Stimulated activated CD8-positive, alpha-beta memory T cell treated with anti-CD3 and anti-CD28 coated beads, Interleukin-7, amount 100 ng/mL, for 1 hour (primary cell): Measurements from ENCODE around the gene OCRL.

Source experiments
- DNase-seq, 2 donors: peaks; one replicate each; pipeline ENCODE4 v3.0.0-alpha.2; 2020; ENCODE audit warnings: low read depth in 2 of 2

The OCRL gene

DNA sequence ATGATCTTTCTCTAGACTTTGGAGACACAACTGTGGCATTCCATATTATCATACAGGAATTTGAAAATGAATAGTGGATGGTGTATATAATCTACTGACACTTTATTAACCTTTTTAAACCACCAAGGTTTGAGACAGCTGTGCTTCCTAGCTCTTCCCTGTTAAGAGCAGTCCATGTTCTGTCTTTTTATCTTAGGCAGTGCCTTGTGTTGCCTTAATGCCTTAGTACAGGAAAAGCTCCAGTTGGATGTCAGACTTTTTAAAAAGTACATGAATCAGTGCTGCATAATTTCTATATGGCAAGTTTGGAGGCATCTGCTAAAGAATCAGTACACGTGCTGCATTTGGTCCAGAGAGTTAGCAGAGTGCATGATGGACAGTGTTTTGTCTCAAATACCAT lies 45.1 kb downstream of the OCRL start:
- no peak for DNase-seq

DNA sequence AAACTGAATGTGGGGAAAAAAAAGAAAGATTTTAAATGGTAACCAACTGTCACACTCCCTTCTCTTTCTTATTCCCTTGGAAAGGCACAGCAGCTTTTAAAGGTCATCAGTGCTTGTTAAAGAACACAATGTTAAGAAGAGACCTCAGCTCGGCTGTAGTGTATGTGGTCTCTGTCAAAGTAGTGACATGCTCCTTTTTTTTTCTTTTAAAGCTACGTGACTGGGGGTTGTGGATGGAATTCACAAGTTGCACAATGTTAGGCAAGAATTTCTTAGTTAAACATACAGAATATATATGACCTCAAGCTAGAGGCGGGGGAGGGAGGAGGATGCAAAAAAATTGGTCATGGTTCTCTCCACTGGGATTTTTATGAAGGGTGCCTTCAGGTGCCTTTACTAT lies 45.6 kb downstream of the OCRL start:
- no peak for DNase-seq

DNA sequence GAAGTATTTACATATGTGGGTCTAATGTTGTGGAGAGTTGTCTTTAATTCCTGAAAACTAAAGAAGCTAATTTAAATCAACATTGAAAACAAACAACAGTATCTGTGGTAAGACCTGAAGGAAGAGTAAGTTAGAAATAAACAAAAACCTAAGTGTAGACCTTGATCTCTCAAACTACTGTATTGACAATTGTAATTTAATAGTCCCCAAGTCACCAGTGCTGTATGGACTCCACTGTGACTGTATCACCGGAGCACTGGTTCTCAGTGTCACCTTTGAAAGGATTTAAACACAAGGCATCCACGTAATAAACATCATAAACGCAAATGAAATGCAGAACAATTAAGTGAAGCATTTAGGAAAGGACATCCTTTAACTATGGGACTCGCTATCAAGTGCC lies 46.4 kb downstream of the OCRL start:
- DNase-seq: no peak

DNA sequence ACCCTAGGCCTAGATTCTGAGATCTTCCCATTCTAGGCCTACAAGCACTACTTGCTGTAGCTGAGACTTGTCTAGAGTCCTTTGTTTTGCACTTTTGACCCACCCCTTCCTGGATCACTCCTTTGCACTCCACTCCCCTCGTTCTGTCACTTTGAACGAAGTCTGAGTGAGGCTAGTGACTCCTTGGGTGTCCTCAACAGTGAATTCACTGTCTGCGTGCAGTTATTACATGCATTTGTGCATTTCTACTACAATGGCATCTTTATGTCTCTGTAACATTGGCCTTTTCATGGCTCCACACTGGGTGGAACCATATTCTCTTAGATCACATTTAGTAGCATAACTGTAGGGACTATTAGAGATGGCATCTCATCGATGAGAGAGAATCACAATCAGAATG lies 50.5 kb downstream of the OCRL start:
- DNase-seq: no peak

DNA sequence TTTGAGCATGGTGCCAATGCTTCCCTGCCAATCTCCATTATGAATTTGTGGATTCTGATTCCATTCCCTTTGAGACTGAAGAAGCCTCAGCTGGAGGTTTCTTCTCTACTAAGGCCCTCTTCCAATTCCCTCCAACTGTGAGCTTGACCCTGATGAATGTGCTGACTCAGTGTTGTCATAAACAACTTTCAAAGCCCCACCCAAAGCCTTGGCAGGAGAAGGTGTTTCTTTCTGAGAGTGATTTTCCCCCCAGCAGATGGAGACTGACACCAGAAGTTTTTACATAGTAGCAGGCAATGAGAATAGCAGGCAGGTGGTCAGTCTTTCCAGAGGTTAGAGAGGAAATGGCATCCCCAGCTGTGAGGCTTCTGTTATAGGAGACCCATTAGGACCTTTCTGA lies 53.1 kb downstream of the OCRL start:
- DNase-seq: no peak

DNA sequence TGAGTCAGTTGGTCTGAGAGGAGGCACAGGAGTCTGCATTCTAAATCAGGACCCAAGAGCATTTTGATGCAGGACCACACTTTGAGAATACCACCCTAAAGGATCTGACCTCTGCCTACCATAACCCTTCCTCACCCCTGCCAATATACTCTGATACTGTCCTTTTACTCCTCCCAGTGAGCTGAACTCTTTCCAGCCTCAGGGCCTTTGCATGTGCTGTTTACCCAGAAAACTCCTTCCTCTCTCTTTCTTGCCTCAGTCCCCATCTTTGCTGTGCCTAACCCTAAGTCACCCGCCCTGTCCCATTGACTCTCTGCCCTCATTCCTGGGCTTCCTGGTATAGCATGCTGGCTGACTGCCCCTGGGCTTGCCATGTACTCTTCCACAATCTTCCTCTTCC lies 54.7 kb downstream of the OCRL start:
- DNase-seq: no peak

DNA sequence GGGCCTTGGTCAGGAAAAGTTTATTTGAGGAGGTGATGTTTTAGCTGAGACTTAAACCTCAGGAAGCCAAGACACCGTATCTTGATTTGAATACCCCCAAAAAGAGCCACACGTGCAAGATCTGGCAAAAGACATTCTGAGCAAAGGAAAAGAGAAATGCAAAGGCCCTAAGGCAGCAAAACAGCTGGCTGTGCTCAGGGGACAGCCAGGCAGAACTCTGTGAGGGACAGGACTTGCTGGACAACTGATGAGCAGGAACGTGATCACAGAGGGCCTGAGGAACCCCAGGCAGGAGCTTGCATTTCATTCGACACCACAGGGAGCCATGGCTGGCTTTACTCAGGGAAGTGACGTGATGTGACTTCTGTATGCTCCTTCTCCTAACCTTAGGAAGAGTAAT lies 56.0 kb downstream of the OCRL start:
- no peak for DNase-seq

DNA sequence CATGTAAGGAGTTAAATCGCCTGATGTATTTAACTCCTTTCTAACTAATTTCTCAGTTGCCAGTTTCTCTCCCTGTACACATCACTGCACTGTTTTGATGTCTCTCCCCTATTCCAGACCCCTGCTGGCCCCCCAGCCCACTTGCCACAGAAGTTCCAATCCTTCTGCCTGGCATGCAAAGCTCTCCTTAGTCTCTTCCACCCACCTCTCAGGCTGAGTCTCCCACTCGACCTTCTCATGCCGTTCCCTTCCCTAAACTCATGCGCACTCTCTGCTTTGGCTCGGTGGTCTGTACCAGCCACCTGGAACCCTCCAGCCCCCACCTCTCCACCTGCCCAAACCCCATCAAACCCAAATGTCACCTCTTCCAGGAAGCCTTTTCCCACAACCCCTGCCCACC lies 57.8 kb downstream of the OCRL start:
- no peak for DNase-seq

DNA sequence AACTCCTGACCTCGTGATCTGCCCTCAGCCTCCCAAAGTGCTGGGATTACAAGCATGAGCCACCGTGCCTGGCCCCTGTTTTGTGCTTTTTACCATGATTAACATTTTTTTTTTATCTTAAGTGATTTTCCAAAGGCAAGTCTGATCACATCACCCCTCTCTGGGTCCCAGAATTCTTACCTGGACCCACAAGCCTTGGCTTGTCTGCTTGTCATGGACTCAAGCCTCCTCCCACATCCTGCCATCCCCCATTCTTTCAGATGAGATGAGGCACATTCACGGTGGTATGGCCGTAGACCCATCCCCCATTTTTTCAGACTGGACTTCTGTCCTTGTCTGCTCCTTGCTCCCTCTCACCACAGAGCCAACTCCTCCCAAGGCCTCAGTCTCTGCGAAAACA lies 59.4 kb downstream of the OCRL start:
- no peak for DNase-seq

DNA sequence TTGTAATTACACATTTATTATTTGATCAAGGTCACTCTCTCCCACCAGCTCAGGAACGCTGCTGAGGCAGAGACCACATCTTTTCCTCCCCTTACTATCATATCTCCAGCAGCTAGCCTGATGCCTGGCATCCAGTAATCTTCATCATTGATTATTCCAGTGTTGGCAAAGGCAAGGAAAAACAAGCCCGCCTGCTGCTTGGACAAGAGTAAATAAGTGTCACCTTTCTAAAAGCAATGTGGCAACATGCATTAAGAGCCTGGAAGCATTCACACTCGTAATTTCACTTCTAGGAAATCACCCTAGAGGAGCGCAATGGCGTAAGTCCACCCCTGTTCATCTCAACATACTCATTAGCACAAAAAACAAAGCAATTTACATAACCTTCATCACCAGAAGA lies 59.9 kb downstream of the OCRL start:
- DNase-seq: no peak

DNA sequence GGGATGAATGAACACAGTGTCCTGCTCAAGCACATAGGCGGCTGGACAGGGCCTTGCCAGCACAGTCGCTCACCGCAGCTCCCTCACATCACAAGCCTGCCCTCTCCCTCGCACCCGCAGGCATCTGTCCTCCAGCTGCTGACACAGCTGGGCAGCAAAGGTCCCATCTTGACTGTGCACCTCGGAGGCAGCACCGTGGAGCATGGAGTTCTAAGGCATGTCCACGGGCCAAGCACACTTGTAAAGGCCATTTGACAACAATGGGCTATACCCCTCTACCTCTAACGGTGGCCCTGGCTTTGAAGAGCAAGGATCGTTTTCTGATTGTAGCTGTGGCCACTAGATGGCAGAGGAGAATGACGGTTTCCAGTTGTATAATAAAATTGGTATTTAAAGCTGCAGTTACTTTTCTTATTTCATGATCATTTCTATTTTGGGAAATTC lies 60.9 kb downstream of the OCRL start:
- DNase-seq: no peak

DNA sequence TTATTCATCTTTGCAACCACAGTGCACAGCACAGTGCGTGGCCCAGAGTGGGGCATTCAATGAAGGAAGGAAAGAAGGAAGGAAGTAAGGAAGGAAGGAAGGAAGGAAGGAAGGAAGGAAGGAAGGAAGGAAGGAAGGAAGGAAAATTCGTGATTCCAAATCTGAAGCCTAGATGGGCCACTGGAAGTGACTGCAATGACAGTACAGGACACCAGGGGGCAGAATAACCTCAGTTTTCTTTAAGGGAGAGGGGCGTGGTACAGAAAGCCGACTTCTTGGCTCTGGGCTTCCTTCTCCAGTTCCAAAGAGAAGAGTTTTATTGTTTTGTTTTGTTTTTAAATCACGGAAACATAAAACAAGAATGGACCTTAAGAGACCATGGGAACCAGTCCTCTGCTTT lies 66.9 kb downstream of the OCRL start:
- peak; percentile 20 to 37 for DNase-seq

DNA sequence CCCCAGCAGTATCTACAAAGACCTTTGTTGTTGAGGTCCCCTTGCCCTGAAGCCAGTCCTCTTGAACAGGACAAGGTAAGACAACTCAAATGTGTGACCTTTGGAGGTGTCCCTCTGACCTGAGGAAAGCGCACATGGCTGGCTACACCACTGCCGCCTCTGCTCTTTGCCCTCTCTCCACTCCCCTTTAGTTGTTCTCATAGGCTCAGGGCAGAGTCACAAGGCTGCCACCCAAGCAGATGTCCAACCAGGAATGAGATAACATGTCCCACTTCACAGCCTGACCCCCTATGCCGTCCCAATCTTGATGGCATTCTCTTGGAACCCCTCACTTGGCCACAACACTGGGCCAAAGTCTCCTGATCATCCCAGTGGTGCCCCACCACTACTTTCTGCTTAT lies 68.4 kb downstream of the OCRL start:
- no peak for DNase-seq

DNA sequence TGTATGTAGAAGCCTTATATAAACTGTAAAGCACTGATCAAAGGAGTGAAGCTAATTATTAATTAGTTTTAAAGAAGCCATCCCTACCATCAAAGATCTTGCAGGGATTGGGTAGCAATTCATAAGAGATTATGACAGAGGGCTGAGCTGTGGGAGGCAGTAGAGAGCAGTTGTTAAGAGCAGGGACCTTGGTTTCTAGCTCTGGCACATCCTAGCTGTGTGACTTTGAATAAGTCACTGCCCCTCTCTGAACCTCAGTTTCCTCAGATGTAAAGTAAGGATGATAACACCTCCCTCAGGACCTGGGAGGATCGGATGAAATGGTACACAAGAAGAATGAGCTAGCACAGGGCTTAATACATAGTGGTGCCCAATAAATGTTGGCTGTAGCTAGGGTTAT lies 69.3 kb downstream of the OCRL start:
- DNase-seq: no peak

DNA sequence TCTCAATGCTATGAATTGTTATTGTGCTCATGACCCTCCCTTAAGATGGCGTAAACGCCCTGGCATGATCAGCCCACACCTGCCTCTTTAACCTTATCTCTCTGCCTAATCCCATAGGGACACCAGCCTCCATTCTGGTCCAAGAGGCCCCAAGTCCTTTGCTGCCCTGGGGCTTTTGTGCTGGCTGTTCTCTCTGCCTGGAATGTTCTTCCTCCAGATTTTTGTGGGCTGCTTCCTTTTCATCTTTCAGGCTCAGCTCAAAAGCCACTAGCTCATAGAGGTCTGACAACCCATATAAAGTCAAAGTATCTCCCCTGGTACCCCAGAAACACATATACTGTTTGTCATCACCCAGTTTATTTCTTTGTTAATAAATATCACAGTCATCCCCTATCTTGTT lies 72.3 kb downstream of the OCRL start:
- no peak for DNase-seq

DNA sequence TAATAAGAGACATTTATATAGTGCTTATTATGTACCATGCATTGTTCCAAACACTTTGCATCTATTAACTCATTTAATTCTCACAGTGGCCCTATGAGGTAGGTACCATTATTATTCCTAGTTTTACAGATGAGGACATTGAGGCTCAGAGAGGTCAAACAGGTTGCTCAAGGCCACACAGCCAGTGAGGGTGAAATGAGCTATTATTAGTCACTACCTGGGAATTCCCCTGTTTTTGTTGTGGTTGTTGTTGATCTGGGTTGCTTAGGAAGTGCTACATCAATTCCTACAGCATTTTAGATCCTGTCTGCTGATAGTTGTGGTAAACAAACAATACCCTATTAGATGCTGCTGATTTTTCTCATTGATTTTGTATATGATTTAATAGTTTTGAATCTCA lies 73.5 kb downstream of the OCRL start:
- no peak for DNase-seq

DNA sequence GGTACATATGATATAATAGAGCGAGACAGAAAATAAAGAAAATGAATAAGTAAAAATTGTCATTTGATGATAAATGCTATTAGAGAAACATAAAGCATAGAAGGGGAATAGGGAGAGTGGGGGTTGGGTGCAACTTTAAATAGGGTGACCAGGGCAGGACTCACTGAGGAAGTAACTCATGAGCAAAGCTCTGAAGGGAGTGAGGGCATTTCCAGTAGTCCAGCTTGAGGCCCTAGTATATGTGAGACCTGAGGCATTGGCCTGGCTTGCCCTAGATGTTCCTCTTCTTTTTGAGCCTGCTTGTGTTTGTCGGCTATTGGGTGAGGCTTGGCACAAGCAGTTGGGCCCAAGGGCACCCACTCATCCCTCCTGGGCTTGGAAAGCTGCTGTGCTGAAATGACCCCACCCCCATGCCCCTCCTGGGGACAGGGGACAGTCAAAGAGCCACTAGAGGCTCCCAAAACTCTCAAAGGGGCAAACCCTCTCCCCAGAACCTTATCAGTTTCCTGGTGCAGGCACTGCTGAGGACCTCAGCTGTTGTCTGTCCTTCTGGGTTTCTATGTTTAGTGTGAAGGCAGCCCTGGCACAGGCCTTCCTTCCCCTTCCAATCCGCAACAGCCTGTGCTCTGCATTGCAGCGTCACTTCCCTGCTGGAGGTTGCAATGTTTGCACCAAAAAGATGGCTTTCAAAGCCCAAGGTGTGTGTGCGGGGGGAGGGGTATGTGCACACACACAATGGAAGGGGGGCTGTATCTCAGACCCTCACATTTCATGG lies 74.6 kb downstream of the OCRL start:
- no peak for DNase-seq

DNA sequence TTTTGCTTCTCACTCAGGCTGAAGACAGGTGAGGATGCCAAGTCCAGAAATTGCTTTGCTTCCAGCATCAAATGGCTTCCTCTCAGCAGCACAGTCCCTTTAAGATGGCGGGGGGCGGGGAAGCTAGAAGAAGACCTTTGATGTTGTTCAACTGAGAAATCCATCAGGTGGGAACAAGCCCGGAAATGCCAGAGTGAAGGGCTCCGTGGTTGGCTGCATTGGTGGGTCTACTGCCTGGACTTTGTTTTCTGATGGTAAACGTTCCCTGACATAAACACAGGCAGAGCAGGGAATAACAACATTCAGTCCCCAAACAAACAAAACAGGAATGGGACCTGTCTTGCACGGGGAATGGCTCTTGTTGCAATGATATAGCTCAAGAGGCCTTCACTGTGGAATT lies 77.4 kb downstream of the OCRL start:
- no peak for DNase-seq

DNA sequence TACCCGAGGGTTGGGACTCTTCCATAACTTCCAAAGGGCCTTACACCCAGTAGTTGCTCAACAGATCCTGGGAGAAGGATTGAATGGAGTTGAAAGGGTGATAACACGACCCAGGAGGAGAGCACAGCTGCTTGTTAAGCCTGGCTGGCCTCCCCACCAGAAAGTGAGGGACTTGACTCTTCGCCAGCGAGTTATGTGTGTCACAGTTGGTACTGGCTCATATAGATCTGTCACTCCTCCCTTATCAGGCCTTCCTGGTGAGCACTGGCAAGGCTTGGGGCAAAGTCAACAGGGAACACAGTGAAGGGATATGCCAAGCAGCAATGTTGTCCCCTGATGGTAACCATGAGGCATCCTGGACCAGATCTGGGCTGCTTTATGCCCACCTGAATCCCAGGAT lies 78.9 kb downstream of the OCRL start:
- no peak for DNase-seq

DNA sequence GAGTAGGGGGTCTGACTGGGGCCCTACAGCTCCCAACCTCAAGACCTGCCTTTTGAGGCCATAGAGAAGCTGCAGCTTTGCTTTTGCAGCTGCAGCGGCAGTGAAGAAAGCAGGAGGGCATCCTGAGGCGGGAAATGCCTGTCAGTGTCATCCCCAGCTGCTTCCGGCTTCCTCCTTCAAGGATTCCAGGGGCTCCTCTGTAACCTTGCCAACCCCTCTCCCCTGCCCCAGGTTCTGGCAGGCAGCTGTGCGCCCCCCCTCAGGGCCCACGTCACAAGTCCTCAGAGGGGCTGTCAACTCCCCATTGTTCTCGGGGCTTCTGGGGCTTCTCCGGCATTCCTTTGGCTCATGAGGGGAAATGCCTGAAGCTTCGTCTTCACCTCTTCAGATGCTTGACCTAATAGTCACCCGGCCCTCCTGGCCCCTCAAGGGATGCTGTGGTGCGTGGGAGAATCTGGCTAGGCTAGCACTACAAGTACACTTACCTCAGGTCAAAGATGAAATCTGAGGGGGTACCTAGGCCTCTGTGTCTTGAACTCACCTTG lies 82.8 kb downstream of the OCRL start:
- DNase-seq: no peak

DNA sequence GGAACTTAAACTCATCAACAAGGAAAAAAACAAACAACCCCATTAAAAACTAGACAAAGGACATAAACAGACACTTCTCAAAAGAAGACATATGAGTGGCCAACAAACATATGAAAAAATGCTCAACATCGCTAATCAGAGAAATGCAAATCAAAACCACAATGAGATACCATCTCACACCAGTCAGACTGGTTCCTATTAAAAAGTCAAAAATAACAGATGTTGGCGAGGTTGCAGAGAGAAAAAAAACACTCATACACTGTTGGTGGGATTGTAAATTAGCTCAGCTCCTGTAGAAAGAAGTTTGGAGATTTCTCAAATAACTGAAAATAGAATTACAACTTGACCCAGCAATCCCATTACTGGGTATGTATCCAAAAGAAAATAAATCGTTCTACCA lies 86.0 kb downstream of the OCRL start:
- DNase-seq: no peak

DNA sequence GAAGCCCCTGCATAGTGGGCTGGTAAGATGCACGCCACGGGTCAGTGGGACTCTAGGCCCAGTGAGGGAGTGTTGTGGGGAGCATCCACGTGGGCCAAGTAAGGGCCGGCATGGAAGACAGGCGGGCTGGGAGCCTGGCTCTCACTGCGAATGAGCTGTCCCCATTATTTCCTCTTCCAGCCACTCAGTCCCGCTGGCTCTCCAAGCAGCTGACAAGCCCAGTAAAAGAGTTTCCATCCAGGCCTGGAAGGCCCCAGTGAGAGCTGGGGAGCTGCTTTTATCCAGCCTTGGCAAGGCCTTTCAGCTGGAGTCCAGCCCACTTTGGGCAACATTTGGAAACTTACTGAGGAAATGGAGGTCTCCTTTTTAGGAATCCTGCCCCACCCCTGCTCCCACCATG lies 89.8 kb downstream of the OCRL start:
- DNase-seq: no peak

DNA sequence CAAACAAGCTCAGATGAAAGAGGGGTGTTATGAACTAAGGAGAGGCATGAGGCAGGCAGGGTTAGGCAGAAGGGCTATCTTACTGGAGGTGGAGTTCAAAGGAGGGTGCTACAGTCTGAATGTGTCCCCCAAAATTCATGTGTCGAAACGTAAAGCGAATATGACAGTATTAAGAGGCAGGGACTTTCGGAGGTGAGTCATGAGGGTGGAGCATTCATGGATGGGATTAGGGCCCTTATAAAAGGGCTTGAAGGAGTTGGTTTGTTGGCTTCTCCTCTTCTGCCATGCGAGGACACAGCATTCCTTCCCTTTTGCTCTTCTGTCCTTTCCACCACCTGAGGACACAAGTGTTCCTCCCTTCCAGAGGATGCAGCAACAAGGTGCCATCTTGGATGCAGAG lies 91.8 kb downstream of the OCRL start:
- no peak for DNase-seq

DNA sequence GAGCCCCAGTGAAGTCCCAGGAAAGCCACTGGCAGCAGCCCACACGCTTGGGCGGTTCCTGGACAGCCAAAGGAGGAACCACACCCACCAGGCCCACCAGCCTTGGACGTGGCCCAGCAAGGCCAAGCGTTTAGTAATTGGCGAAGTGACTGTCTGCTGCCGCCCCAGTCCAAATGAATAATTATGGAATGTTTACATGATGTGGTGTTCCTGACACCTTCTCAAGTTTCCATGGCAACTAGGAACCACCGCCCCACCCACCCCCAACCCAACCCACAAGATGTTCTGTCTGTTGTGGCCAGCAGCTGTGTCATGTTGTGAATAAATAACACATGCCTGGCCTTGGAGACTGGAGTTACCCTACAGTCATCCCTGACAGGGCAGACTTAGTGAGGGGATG lies 92.4 kb downstream of the OCRL start:
- DNase-seq: no peak
